Mesothelial cell of epicardium (in vitro differentiated cells): ENCODE measurements around the gene AFAP1. TPM values are rescaled to one million over a fixed set of nuclear protein-coding genes. Genes with fewer than 3 reads are reported as not detected.
A peak's percentile ranks its signal among the peaks of the same experiment; 100 is the strongest.

ENCODE experiments used
- DNase-seq, 2 experiments: peaks; one replicate each; pipeline ENCODE4 v3.0.0; 2021; ENCODE audit warnings: low spot score in 2 of 2; ENCODE audit not compliant: unreplicated experiment in 2 of 2
- H3K27ac Mint-ChIP-seq: 2 replicates; pipeline ENCODE4 v1.8.0; 2021; ENCODE audit warnings: mixed read lengths
- H3K27me3 Mint-ChIP-seq: 2 replicates; pipeline ENCODE4 v1.8.0; 2021; ENCODE audit warnings: low read depth, mixed read lengths
- H3K36me3 Mint-ChIP-seq: 2 replicates; pipeline ENCODE4 v1.8.0; 2021; ENCODE audit warnings: mixed read lengths
- H3K4me1 Mint-ChIP-seq: 2 replicates; pipeline ENCODE4 v1.8.0; 2021; ENCODE audit warnings: mixed read lengths
- H3K4me3 Mint-ChIP-seq: 2 replicates; pipeline ENCODE4 v1.8.0; 2021; ENCODE audit warnings: mild to moderate bottlenecking, moderate library complexity, mixed read lengths
- H3K9me3 Mint-ChIP-seq: 2 replicates; pipeline ENCODE4 v1.8.0; 2021; ENCODE audit warnings: mixed read lengths
- total RNA-seq: library from RNA; stranded (reverse); gene quantifications from 3 replicates; pipeline ENCODE4 v1.2.1, GENCODE V29; 2021
- TF ChIP-seq, protein P1 (sequence below): fragments of 200-600 bp; sonication (generic); IDR thresholded peaks from one replicate; pipeline ENCODE4 v1.5.0; 2021; ENCODE audit warnings: antibody characterized with exemption; ENCODE audit not compliant: unreplicated experiment

Gene AFAP1
- total RNA-seq, 1 donor from 2014 or later: 82.4 TPM

DNA sequence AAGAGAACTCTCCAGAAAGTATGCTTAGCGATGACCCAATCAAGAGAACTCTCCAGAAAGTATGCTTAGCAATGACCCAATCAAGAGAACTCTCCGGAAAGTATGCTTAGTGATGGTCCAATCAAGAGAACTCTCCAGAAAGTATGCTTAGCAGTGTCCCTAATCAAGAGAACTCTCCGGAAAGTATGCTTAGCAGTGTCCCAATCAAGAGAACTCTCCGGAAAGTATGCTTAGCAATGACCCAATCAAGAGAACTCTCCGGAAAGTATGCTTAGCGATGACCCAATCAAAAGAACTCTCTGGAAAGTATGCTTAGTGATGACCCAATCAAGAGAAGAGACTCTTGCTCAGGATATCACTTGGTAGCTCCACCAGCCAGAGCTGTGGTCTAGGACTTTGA lies 92.5 kb downstream of the AFAP1 start:
- no peaks in the 10 kb centered on the region for H3K9me3 Mint-ChIP-seq
- no peak overlapping the region for H3K4me3 Mint-ChIP-seq
- H3K27me3 Mint-ChIP-seq: no peaks in the 10 kb centered on the region
- H3K4me1 Mint-ChIP-seq: peaks cover 27% of the 10 kb centered on the region
- TF ChIP-seq, protein P1, sequence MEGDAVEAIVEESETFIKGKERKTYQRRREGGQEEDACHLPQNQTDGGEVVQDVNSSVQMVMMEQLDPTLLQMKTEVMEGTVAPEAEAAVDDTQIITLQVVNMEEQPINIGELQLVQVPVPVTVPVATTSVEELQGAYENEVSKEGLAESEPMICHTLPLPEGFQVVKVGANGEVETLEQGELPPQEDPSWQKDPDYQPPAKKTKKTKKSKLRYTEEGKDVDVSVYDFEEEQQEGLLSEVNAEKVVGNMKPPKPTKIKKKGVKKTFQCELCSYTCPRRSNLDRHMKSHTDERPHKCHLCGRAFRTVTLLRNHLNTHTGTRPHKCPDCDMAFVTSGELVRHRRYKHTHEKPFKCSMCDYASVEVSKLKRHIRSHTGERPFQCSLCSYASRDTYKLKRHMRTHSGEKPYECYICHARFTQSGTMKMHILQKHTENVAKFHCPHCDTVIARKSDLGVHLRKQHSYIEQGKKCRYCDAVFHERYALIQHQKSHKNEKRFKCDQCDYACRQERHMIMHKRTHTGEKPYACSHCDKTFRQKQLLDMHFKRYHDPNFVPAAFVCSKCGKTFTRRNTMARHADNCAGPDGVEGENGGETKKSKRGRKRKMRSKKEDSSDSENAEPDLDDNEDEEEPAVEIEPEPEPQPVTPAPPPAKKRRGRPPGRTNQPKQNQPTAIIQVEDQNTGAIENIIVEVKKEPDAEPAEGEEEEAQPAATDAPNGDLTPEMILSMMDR: no peak
- H3K27ac Mint-ChIP-seq: no peak overlapping the region
- H3K36me3 Mint-ChIP-seq: peaks cover 42% of the 10 kb centered on the region
- no peak for DNase-seq

DNA sequence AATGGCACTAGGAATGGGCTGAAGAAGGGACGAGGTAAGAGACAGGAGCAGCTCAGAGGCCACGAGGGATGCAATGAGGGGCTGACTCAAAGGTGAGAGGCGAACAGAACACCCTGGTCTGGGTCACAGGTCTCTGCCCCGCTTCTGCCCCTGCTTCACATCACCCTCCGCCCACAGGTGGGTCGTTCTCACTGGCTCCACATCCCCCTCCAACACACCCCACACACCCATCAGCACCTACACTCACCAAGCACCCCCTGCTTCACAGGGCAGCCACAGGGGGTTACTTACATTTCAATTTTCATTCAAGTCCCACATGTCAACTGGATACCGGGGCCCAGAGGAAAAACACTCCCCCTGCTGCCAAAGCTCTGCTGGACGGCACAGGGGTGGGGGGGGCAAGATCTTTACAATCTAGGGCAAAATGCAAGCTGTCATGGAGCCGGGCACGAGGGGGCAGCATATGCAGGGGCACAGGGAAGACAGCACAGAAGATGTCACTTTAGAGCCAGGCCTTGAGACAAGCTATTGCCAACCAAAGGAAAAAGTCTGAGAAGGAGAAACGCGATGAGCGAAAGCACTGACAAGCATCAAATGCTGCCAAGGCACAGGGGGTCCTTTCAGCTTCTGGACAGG lies 94.0 kb downstream of the AFAP1 start:
- H3K4me1 Mint-ChIP-seq: peaks cover 40% of the 10 kb centered on the region
- no peak overlapping the region for H3K27ac Mint-ChIP-seq
- H3K36me3 Mint-ChIP-seq: peaks cover 32% of the 10 kb centered on the region
- no peaks in the 10 kb centered on the region for H3K27me3 Mint-ChIP-seq
- TF ChIP-seq, protein P1: no peak
- no peak overlapping the region for H3K4me3 Mint-ChIP-seq
- no peak for DNase-seq
- no peaks in the 10 kb centered on the region for H3K9me3 Mint-ChIP-seq

DNA sequence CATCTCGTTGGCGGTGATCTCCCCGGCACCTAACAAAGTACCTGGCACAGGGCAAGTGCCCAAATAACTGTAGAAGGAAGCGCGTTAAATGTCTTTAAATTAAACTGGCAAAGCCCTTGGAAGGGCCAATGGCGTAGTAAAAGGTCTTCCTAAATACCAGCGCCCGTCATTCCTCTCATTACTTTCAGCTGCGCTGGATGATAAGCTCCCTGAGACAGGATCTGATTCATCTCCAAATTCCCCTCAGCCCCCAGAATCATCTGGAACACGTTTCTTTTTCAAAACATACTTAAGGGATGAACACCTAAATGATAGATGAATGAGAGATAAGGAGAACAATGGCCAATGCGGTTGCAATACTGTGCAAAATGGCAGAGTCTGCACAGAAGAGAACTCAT lies 95.1 kb downstream of the AFAP1 start:
- TF ChIP-seq, protein P1: peak; percentile 4
- Mint-ChIP-seq H3K4me1 (peaks cover 43% of the 10 kb centered on the region), H3K36me3 (peaks cover 25% of the 10 kb centered on the region), H3K27me3 (no peaks in the 10 kb centered on the region), H3K4me3 (no peak overlapping the region), H3K27ac (peak overlapping the region; percentile 51), H3K9me3 (no peaks in the 10 kb centered on the region)
- no peak for DNase-seq

DNA sequence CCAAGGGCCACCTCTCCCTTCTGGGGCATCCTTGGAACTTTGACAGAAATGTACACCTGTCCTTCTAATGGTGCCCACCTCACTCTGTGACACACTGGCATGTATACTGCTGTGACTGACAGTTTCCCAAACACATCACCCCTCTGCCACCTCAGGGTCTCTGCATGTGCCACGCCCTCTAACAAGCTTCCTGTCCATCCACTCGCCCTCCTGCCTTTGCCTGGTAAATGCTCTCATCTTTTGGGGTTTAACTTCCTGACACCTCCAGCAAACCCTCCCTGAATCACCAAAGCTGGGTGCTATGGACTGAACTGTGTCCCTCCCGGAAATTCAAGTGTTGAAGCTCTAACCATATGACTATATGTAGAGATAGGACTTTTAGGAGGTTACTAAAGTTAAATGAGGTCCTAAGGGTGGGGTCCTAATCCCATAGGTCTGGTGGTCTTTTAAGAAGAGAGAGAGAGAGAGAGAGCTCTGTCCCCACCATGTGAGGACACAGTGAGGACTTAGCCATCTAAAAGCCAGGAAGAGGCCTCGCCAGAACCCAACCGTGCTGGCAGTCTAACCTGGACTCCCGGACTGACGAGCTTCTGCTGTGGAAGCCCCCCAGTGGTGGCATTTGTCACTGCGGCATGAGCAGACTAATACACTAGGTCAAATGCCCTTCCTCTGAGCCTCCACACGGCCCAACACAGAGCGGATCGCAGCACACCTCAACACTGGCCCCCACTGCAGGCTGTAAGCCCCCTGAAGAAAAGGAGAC lies 95.6 kb downstream of the AFAP1 start:
- Mint-ChIP-seq H3K9me3 (no peaks in the 10 kb centered on the region), H3K27me3 (no peaks in the 10 kb centered on the region), H3K36me3 (peaks cover 22% of the 10 kb centered on the region), H3K27ac (peak overlapping the region; percentile 96), H3K4me3 (no peak overlapping the region), H3K4me1 (peaks cover 43% of the 10 kb centered on the region)
- DNase-seq: peak in 1 of 2 experiments; percentile 64
- TF ChIP-seq, protein P1: peak; percentile 64

DNA sequence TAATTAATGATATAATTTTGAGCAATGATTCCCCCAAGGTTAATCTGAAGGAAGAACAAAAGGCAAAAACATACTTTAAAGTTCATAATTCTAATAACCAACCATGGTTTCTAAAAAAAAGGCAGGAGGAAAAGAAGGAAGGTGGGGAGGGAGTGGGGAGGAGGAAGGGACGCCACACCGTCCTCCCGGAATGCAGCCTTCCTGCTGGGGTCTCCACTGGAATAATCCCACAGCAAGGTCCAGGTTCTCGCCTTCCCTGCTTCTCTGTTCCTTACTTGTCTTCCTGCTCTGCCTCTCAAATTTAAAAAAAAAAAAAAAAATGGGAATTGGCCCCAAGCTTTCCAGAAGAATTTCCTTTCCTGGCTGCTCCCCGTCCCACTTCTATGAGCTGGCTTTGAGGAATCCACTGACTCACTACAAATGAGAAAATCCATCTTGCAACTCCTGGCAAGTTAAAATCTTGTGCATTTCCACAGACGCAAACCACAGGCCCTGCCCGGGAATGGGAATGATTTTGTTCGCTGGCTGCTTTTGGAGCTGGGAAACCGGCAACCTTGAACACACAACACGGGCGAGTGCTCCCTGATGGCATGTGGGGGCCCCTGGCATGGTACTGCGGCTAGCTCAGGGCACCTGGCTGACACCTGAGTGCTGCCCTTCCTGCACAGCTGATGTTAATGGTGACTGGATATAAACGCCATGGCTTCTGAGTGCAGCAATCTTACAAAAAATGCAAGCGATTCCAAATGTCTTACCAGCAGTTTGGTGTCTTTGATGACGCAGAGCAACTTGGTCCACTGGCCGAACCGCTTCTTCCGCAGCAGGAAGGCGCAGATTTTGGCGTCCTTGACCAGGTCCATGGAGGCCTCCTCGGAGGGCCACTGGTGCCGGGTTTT lies 97.0 kb downstream of the AFAP1 start:
- DNase-seq: peak in 1 of 2 experiments; percentile 45
- Mint-ChIP-seq H3K4me1 (peaks cover 43% of the 10 kb centered on the region), H3K4me3 (no peak overlapping the region), H3K27ac (peak overlapping the region; percentile 96), H3K36me3 (peaks cover 18% of the 10 kb centered on the region), H3K9me3 (no peaks in the 10 kb centered on the region), H3K27me3 (no peaks in the 10 kb centered on the region)
- TF ChIP-seq, protein P1: no peak
